Nucleus accumbens (tissue), 56 donors: ENCODE results near the gene FGF14.

Experiments
- DNase-seq, 56 donors: peaks; one replicate each; lab custom pipeline; 2025; lab: John Stamatoyannopoulos, UW

Gene FGF14

GRCh38 chr13:102373221-102373620 lies 28.6 kb downstream of the FGF14 start:
- DNase-seq, result no peak

GRCh38 chr13:102369302-102369701 lies 32.5 kb downstream of the FGF14 start:
- DNase-seq, result no peak

DNA sequence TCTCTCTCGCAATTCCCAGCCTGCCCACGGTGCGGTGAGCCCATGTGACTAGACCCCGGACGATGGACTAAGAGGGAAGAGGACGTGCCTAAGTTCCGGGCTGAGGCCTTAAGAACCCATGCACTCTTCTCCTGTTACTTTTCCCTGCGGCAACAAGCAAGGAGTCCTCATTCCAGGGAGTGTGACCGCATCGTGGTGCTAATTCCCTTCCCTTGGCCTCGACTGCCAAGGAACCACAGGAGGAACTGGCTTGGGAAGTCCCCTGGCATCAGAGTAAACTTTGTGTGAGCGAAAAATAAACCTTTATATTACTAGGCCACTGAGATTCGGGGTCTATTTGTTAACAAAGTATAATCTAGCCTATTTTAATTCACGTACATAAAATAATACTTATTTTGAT lies 34.0 kb downstream of the FGF14 start:
- no peak for DNase-seq

DNA sequence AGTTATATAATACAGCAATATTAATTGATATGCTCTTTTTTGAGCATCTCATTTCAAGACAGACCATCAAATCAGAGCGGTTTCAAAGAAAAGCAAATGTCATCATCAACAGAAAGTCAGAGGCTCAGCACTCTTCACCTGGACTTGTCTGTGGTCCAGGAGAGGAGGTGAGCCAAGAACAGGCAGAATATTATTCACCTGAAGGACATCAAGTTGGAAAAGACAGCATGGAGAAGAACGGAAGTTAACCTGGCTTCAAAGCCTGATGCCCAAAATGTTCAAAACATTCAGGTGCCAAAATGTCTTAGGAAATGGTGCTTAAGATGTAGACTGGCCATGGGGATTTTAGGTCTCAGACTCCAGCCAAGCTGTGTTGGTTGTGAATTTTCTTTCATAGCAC lies 40.7 kb downstream of the FGF14 start:
- no peak for DNase-seq

DNA sequence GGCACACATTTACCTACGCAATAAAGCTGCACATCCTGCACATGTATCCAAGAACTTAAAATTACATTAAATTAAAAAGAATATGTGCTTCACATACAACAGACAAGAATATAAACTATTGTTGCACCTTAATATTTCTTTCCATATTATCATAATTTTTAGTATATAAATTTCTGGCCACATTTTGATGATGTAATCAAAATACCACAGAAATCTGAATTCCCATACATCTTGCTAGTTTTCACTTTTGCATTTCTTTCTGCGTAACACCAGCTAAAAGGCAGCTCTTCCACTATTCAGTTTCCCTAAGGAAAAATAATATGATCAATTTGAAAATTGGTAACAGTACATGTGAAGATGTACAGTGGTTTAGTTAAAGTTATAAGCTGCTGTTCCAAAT lies 42.6 kb downstream of the FGF14 start:
- no peak for DNase-seq

DNA sequence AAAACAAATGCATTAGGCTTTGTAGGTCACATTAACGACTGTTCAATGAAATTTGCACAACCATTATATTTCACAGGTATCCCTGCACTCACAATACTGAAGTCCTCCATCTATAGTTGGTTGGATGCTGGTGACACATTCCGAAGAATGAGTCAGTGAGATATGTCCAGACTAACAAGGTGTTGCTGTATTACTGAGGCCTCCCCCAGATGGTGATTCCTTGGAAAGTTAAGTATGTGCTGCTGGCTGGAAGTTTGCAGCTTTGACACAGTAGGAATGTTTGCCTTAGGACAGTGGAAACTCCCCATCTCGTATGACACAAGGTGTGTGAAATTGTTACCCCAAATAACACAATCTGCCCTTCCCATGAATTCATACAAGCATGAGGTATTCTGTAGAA lies 46.6 kb downstream of the FGF14 start:
- DNase-seq, result no peak

DNA sequence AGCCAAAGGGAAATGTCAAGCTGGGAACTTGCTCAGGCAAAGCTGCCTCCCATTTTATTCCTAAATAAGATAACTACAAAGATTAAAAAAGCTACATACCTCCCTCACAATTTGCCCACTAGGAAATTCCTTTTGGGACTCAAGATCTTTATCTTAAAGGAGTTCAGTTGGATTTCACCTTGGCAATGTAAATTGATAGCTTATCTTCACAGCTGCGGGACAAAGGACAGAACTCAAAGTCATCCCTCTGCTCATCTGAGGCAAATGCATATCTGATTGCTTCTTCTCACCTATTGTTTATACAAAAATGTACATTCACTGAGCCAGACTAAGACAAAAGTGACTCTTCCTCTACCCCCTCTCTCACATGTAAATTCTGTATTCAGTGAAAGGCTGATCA lies 47.8 kb downstream of the FGF14 start:
- DNase-seq, result no peak

GRCh38 chr13:102351521-102351920 lies 50.3 kb downstream of the FGF14 start:
- DNase-seq, result no peak

DNA sequence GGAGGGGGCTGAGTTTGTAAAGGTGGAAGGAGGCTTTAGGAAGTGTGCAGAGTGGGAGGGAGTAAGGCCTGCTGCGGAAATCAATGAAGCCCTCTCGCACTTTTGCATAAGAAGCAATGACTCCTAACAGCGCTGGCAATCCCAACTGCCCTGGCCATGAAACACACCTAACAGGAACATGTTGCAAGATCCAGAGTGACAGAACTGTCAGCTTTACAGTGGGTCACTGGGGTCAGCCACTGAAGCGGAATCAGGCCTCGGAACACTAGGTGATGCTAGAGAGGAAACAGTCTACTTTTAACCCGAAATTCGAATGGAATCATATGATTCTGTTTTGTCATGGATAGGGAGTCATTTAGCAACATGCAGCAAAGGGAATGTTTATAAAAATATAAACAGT lies 54.4 kb downstream of the FGF14 start:
- no peak for DNase-seq

- no peak for DNase-seq
These were observed 55.1 kb downstream of the FGF14 start for GRCh38 chr13:102346769-102347168.

- no peak for DNase-seq
These were observed 57.4 kb downstream of the FGF14 start for GRCh38 chr13:102344410-102344809.

- DNase-seq, result no peak
These were observed 68.3 kb downstream of the FGF14 start for GRCh38 chr13:102333320-102334198.

GRCh38 chr13:102328909-102329308 lies 72.9 kb downstream of the FGF14 start:
- no peak for DNase-seq

- DNase-seq, result no peak
These were observed 74.7 kb downstream of the FGF14 start for GRCh38 chr13:102327119-102327617.

GRCh38 chr13:102326381-102327118 lies 75.3 kb downstream of the FGF14 start:
- DNase-seq, result no peak

DNA sequence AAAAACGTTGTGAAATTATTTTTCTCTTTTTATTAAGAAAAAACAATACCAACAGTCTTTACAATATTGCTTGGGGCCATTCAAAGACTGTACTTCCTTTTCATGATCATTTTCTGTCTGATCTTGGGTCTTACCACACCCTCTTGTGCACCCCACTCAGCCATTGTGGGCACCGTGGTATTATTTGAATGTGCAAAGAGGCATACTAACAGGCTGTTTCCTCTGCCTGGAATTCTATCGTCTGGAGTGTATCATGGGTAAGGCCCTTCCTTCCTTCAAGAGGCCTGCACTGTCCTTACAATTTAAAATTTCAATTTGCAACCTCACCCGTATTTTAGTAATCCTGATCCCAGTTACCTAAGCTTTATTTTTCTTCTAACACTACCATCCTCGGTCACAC lies 76.5 kb downstream of the FGF14 start:
- DNase-seq, result no peak

- no peak for DNase-seq
These were observed 78.3 kb downstream of the FGF14 start for GRCh38 chr13:102323505-102323904.

DNA sequence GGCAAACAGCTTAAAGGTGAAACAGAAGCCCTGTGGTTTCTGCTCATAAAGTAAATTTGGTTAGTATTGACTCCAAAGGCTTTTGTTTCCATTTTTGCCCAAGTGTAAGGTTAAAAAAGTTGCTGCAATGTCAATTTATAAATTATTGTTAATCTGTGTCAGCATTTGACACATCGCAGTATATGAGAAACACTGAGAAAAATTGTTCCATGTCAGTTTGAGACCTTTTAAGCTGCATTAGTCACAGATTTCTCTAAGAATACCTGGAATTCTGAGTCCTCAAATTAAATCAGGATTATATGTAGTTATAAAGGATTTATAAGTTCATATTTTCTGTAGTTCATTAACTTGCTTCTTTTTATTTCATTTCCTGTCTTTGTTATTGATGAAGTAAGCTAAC lies 78.8 kb downstream of the FGF14 start:
- DNase-seq, result no peak

DNA sequence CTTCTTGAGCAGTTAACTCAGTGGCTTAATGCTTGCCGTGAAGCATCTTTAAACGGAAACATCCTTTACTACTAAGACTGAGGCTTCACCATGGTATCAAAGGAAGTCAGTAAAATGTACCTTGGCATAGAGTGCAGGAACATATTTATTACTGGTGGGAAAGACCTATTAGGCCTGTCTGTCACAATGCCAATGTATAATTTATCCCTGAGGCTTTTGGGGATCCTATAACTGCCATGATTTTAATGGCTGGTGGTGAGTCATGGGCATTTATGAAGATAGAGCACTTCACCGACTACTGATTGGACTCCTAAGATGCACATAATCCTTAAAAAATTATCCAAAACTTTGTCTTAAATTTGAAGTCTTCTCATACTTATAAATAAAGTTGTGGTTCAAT lies 79.6 kb downstream of the FGF14 start:
- DNase-seq, result no peak

DNA sequence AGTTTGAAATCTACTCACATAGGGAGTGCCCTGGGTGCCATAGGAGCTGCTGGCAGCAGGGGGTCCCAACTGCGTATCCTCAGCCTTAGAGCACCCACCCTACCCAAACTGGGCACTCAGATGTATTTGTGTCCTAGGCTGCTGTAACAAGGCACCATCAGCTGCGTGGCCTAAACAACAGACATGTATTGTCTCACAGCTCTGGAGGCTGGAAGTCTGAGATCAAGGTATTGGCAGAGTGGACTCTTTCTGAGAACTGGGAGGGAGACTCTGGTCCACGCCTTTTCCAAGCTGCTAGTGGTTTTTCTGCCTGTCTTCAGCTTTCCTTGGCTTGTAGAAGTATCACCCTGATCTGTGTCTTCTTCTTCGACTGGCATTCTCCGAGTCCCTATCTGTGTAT lies 83.6 kb downstream of the FGF14 start:
- DNase-seq, result no peak

GRCh38 chr13:102317593-102317992 lies 84.3 kb downstream of the FGF14 start:
- DNase-seq, result peak in 22 of 56 donors; percentile 2 to 55 (median 12)

DNA sequence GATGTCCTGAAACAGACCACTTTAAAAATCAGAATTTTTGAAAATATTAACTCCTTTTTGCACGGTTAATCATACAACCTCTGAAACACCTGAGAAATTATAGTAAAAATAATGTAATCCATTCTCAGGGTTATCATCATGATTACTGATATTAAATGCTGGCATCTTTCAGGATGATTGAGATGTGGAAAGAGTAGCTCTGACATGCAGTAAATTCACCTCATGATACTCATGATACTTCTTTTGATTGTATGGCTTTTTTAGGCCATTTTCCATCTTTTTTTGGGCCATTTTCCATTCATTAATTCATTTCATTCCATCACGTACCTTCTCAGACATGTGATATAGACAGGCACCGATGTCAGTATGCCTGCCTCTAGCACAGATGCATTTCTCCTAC lies 85.1 kb downstream of the FGF14 start:
- DNase-seq, result no peak
